Heart left ventricle (tissue), 13 donors: ENCODE measurements around the gene THOC6.

Experiments
- POLR2A ChIP-seq, 2 donors: fragments of 450-650 bp; IDR thresholded peaks; one replicate each; pipeline ENCODE4 v1.6.1; 2017; ENCODE audit warnings: antibody characterized with exemption in 2 of 2, mild to moderate bottlenecking in 2 of 2, moderate library complexity in 2 of 2
- TF ChIP-seq, protein P1 (sequence below), 12 donors: fragments of 200-600 bp; sonication (generic) in 4 of 12; IDR thresholded peaks; one replicate each; pipeline versions ENCODE4 v1.5.0 to v1.8.0; 2018 to 2022; ENCODE audit warnings: antibody characterized with exemption in 12 of 12, mild to moderate bottlenecking in 5 of 12
- donor health status: ischemic (EF 13 %, LVEDD 7.1; RV severe dilation, severe dysfunction).
- donor health status: DM: no; HTN: yes; CAD: no.
- donor health status: DM: no; HTN: no; CAD: no.
- donor health status: ischemic (EF 25% LVEDD 6.9; RV normal size, moderate dysfunction).
- donor health status: ischemic (EF 25% LVEDD 5.7; RV mildly dilated, moderate dysfunction).
- donor health status: ischemic (EF 35%, LVEDD 5.7; RV mildly dilated, moderate dysfunction).
- donor health status: nonischemic (EF 11% LVEDD 7.7; RV severe dilation, severe dysfunction).
- donor health status: DM: yes; HTN: yes; CAD: no.
- donor health status: PGD.
- donor health status: ischemic (EF 29% LVEDD 5.4; RV normal size, mild dysfunction).
- donor health status: nonischemic (EF 23%, LVEDD 6.1; RV moderate dilation, normal function).

DNA sequence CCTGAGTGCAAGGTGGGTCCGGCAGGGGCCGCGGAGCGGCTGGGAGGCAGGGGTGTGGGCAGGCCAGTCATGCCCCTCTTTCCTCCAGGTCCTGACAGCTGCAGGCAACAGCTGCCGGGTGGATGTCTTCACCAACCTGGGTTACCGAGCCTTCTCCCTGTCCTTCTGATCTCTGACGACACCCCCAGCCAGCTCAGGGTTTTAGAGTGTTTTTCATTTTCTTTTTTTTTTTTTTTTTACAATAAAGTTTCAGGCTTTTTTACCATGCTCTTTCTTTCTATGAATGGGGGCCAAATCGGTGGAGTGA lies 3.6 kb downstream of the THOC6 start:
- TF ChIP-seq POLR2A (IDR thresholded peaks at IDR 0.05), result no peak
- TF ChIP-seq, protein P1, sequence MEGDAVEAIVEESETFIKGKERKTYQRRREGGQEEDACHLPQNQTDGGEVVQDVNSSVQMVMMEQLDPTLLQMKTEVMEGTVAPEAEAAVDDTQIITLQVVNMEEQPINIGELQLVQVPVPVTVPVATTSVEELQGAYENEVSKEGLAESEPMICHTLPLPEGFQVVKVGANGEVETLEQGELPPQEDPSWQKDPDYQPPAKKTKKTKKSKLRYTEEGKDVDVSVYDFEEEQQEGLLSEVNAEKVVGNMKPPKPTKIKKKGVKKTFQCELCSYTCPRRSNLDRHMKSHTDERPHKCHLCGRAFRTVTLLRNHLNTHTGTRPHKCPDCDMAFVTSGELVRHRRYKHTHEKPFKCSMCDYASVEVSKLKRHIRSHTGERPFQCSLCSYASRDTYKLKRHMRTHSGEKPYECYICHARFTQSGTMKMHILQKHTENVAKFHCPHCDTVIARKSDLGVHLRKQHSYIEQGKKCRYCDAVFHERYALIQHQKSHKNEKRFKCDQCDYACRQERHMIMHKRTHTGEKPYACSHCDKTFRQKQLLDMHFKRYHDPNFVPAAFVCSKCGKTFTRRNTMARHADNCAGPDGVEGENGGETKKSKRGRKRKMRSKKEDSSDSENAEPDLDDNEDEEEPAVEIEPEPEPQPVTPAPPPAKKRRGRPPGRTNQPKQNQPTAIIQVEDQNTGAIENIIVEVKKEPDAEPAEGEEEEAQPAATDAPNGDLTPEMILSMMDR (IDR thresholded peaks at IDR 0.05), result no peak
